CD14-positive monocyte (primary cell): ENCODE measurements around the gene RASD1. TPM values are rescaled to one million over a fixed set of nuclear protein-coding genes. Genes with fewer than 3 reads are reported as not detected.
A peak's percentile ranks its signal among the peaks of the same experiment; 100 is the strongest.

ENCODE experiments used
- DNase-seq, 3 donors: peaks; one replicate each; pipeline ENCODE4 v3.0.0-alpha.2; 2011 to 2022
- H2AFZ ChIP-seq: 2 replicates; pipeline ENCODE4 v1.6.0; 2012; ENCODE audit warnings: mild to moderate bottlenecking, low read depth, low read length, inconsistent platforms; ENCODE audit not compliant: insufficient read depth, poor library complexity, severe bottlenecking
- H3K27ac ChIP-seq, 2 donors: 1 replicate in 1 of 2; 2 replicates in 1 of 2; pipeline ENCODE4 v1.5.1; 2012 to 2013; ENCODE audit warnings: low read length in 2 of 2, control low read depth in 1 of 2, inconsistent platforms in 1 of 2, low read depth in 1 of 2, mild to moderate bottlenecking in 1 of 2
- H3K27me3 ChIP-seq, 2 donors: one replicate each; pipeline versions ENCODE4 v1.6.0 to v1.6.1; 2011 to 2013; ENCODE audit warnings: low read length in 2 of 2; ENCODE audit not compliant: control insufficient read depth in 2 of 2, insufficient read depth in 2 of 2
- H3K36me3 ChIP-seq, 2 donors: replicated peaks in 1 of 2; 1 replicate in 1 of 2; 2 replicates in 1 of 2; pipeline versions ENCODE4 v1.5.1 to v1.6.1; 2012 to 2013; ENCODE audit warnings: low read length in 2 of 2, control low read depth in 1 of 2, inconsistent platforms in 1 of 2, mild to moderate bottlenecking in 1 of 2; ENCODE audit not compliant: insufficient read depth in 2 of 2, control insufficient read depth in 1 of 2
- H3K4me1 ChIP-seq, 2 donors: 1 replicate in 1 of 2; 2 replicates in 1 of 2; pipeline versions ENCODE4 v1.5.1 to v1.6.1; 2012 to 2013; ENCODE audit warnings: low read length in 2 of 2, control low read depth in 1 of 2, inconsistent platforms in 1 of 2, mild to moderate bottlenecking in 1 of 2, moderate library complexity in 1 of 2; ENCODE audit not compliant: insufficient read depth in 2 of 2, control insufficient read depth in 1 of 2
- H3K4me2 ChIP-seq: replicated peaks from 2 replicates; pipeline ENCODE3; 2012; ENCODE audit warnings: low read length, moderate library complexity, mild to moderate bottlenecking; ENCODE audit not compliant: poor library complexity, severe bottlenecking; ENCODE audit errors: extremely low read depth
- H3K4me3 ChIP-seq, 3 experiments: fragments of 200-600 bp in 1 of 3; sonication (generic) in 1 of 3; replicated peaks in 1 of 3; 1 replicate in 2 of 3; 2 replicates in 1 of 3; pipeline ENCODE4 v1.5.1; 2011 to 2013; ENCODE audit warnings: low read length in 3 of 3, mild to moderate bottlenecking in 3 of 3, control low read depth in 2 of 3, low read depth in 2 of 3, inconsistent platforms in 1 of 3, moderate library complexity in 1 of 3
- H3K79me2 ChIP-seq: 2 replicates; pipeline ENCODE4 v1.6.0; 2012; ENCODE audit warnings: mild to moderate bottlenecking, control low read depth, inconsistent platforms, low read length, moderate library complexity; ENCODE audit not compliant: insufficient read depth
- H3K9ac ChIP-seq: 2 replicates; pipeline ENCODE4 v1.6.0; 2017; ENCODE audit warnings: low read length, mild to moderate bottlenecking; ENCODE audit not compliant: insufficient read depth, poor library complexity, severe bottlenecking
- H3K9me3 ChIP-seq, 2 donors: replicated peaks in 1 of 2; 1 replicate in 1 of 2; 2 replicates in 1 of 2; pipeline versions ENCODE4 v1.5.1 to v1.6.1; 2012 to 2013; ENCODE audit warnings: low read length in 2 of 2, control low read depth in 1 of 2; ENCODE audit not compliant: control insufficient read depth in 1 of 2, insufficient read depth in 1 of 2
- H4K20me1 ChIP-seq: 2 replicates; pipeline ENCODE4 v1.6.0; 2012; ENCODE audit warnings: mild to moderate bottlenecking, low read length, control low read depth, moderate library complexity; ENCODE audit not compliant: insufficient read depth
- H3K27ac Mint-ChIP-seq, 7 donors: one replicate each; pipeline ENCODE4 v1.8.0; 2020; ENCODE audit warnings: mild to moderate bottlenecking in 7 of 7, mixed read lengths in 7 of 7, moderate library complexity in 6 of 7, inconsistent platforms in 2 of 7
- H3K27me3 Mint-ChIP-seq, 3 donors: one replicate each; pipeline ENCODE4 v1.8.0; 2021 to 2022; ENCODE audit warnings: low read depth in 3 of 3, mild to moderate bottlenecking in 3 of 3, mixed read lengths in 3 of 3, moderate library complexity in 3 of 3, inconsistent platforms in 1 of 3
- H3K36me3 Mint-ChIP-seq, 2 donors: one replicate each; pipeline ENCODE4 v1.8.0; 2020; ENCODE audit warnings: mixed read lengths in 2 of 2, inconsistent platforms in 1 of 2, mild to moderate bottlenecking in 1 of 2
- H3K4me1 Mint-ChIP-seq: one replicate; pipeline ENCODE4 v1.8.0; 2020; ENCODE audit warnings: mild to moderate bottlenecking, mixed read lengths
- H3K4me3 Mint-ChIP-seq, 2 donors: one replicate each; pipeline ENCODE4 v1.8.0; 2020; ENCODE audit warnings: mild to moderate bottlenecking in 2 of 2, mixed read lengths in 2 of 2, moderate library complexity in 1 of 2
- H3K9me3 Mint-ChIP-seq, 7 donors: one replicate each; pipeline ENCODE4 v1.8.0; 2020 to 2022; ENCODE audit warnings: mixed read lengths in 7 of 7, mild to moderate bottlenecking in 6 of 7, moderate library complexity in 6 of 7, inconsistent platforms in 2 of 7
- CTCF ChIP-seq: fragments of 200-600 bp; IDR thresholded peaks from one replicate; pipeline ENCODE4 v1.8.0; 2022; ENCODE audit warnings: antibody characterized with exemption, mild to moderate bottlenecking
- WGBS: methylation state at CpG from one replicate; pipeline ENCODE4 v1.1.5; 2013; ENCODE audit warnings: missing lambda C conversion rate; ENCODE audit not compliant: insufficient coverage; 5-methylcytosine and 5-hydroxymethylcytosine counted together
- intact Hi-C, 2 donors: fragments of 100-400 bp; cut with micrococcal nuclease; formaldehyde crosslinking; loops; one replicate each; pipeline versions ENCODE4 v1.15.0 to v1.15.1; 2023
- polyA plus RNA-seq, 3 donors: library from polyadenylated mRNA; depleted of rRNA in 1 of 3; unstranded in 2 of 3; stranded (reverse) in 1 of 3; fragments of 300-500 nt in 2 of 3; fragments of >200 nt in 1 of 3; fragmentation: Illumina TruSeq in 2 of 3; gene quantifications; 1 replicate in 2 of 3; 2 replicates in 1 of 3; pipeline ENCODE4 v1.2.3, GENCODE V29; 2012 to 2021

Gene RASD1
- polyA plus RNA-seq, 3 donors = 0.88 to 12.4 (median 1.3) TPM

- peaks cover 0 to 8% (median 4%) of the 10 kb centered on the region in 7 donors for H3K9me3 Mint-ChIP-seq
- H2AFZ ChIP-seq = peak overlapping the region; percentile 99
- peaks cover 2 to 7% of the 10 kb centered on the region in 2 donors for H3K36me3 ChIP-seq
- peaks cover 20 to 23% of the 10 kb centered on the region in 2 donors for H3K36me3 Mint-ChIP-seq
- peak overlapping the region; percentile 12 to 55 for H3K4me3 Mint-ChIP-seq
- H3K79me2 ChIP-seq = no peaks in the 10 kb centered on the region
- H3K27me3 ChIP-seq = peaks cover 6 to 34% of the 10 kb centered on the region in 2 donors
- H3K4me3 ChIP-seq = peak overlapping the region in 1 of 3 experiments; percentile 90
- DNase-seq = no peak
- H3K9me3 ChIP-seq = no peaks in the 10 kb centered on the region
- intact Hi-C loops = loop anchor here (2.0 to 5.0 kb wide), 5 partner anchors 70 to 145 kb away; partner anchors contain the start of gene PEMT (in 1 of the 2)
- H3K27ac ChIP-seq = no peak overlapping the region
- TF ChIP-seq CTCF = peak; percentile 42
- peaks cover 20% of the 10 kb centered on the region for H3K4me1 Mint-ChIP-seq
- no peak overlapping the region for H3K9ac ChIP-seq
- H3K27me3 Mint-ChIP-seq = peaks cover 31 to 41% (median 37%) of the 10 kb centered on the region in 3 donors
- peaks cover 21 to 30% of the 10 kb centered on the region in 2 donors for H3K4me1 ChIP-seq
- H3K4me2 ChIP-seq = peak overlapping the region; percentile 99
- WGBS = 41% methylated on average over 14 of the region's 19 CpGs
- peak overlapping the region in 2 of 7 donors; percentile 25 to 31 for H3K27ac Mint-ChIP-seq
- peaks cover 30% of the 10 kb centered on the region for H4K20me1 ChIP-seq
These were observed 1.1 kb upstream of the RASD1 start for GRCh38 chr17:17497065-17497844.

GRCh38 chr17:17495536-17496188 is 533 bp downstream of the RASD1 start:
- peak overlapping the region in 5 of 7 donors; percentile 31 to 75 (median 53) for H3K27ac Mint-ChIP-seq
- no peaks in the 10 kb centered on the region for H3K79me2 ChIP-seq
- peaks cover 0 to 8% (median 4%) of the 10 kb centered on the region in 7 donors for H3K9me3 Mint-ChIP-seq
- peaks cover 21 to 30% of the 10 kb centered on the region in 2 donors for H3K4me1 ChIP-seq
- peak overlapping the region; percentile 99 for H3K4me2 ChIP-seq
- H2AFZ ChIP-seq = peak overlapping the region; percentile 99
- peaks cover 33% of the 10 kb centered on the region for H4K20me1 ChIP-seq
- H3K9ac ChIP-seq = peak overlapping the region; percentile 70
- H3K27me3 ChIP-seq = peaks cover 6 to 34% of the 10 kb centered on the region in 2 donors
- DNase-seq = peak in 1 of 3 donors; percentile 12
- H3K4me3 Mint-ChIP-seq = peak overlapping the region; percentile 88 to 97
- peaks cover 36 to 39% of the 10 kb centered on the region in 2 donors for H3K36me3 Mint-ChIP-seq
- WGBS = under 1% methylated on average over 64 of the region's 65 CpGs
- H3K27me3 Mint-ChIP-seq = peaks cover 31 to 41% (median 35%) of the 10 kb centered on the region in 3 donors
- H3K27ac ChIP-seq = no peak overlapping the region
- intact Hi-C loops = loop anchor here (1.0 to 5.0 kb wide), 6 partner anchors 72 to 147 kb away; partner anchors contain the start of gene PEMT (in 1 of the 2)
- H3K36me3 ChIP-seq = peaks cover 18 to 23% of the 10 kb centered on the region in 2 donors
- peak overlapping the region; percentile 43 to 90 (median 52) for H3K4me3 ChIP-seq
- H3K9me3 ChIP-seq = no peaks in the 10 kb centered on the region
- TF ChIP-seq CTCF = no peak
- peaks cover 20% of the 10 kb centered on the region for H3K4me1 Mint-ChIP-seq
